PC-3 (cell line): ENCODE measurements around the gene RHOG. TPM values are rescaled to one million over a fixed set of nuclear protein-coding genes. Genes with fewer than 3 reads are reported as not detected.

ENCODE experiments used
- ATAC-seq: fragments of 200-7000 bp; cut with Tn5 transposase; 2 replicates; pipeline ENCODE4 v1.9.1; 2020; ENCODE audit warnings: mild to moderate bottlenecking, moderate library complexity
- BruUV-seq: library from RNA; stranded (reverse); fragments of 400-500 nt; replicated peaks from 2 replicates; lab custom pipeline; 2021; lab: Mats Ljungman, UMichigan
- CTCF ChIA-PET: fragments of 300-600 bp; sonication (Branson Sonifier 250); formaldehyde crosslinking; loops from one replicate; lab custom pipeline; 2022; ENCODE audit warnings: antibody characterized with exemption; lab: Charles Lee
- POLR2A ChIA-PET: fragments of 300-600 bp; sonication (Branson Sonifier 250); formaldehyde crosslinking; loops from one replicate; lab custom pipeline; 2022; ENCODE audit warnings: antibody characterized with exemption; ENCODE audit not compliant: unreplicated experiment; lab: Charles Lee
- DNase-seq: peaks from one replicate; pipeline ENCODE4 v3.0.0-alpha.2; 2015
- H2AFZ ChIP-seq: fragments of 300-600 bp; sonication (generic); 2 replicates; pipeline ENCODE4 v1.6.0; 2016; ENCODE audit warnings: antibody characterized with exemption, low read length
- H3F3A ChIP-seq: fragments of 300-600 bp; sonication (generic); one replicate; pipeline ENCODE4 v1.6.0; 2017; ENCODE audit warnings: antibody characterized with exemption, low read length, control low read depth, mild to moderate bottlenecking; ENCODE audit not compliant: unreplicated experiment
- H3K27ac ChIP-seq: fragments of 300-600 bp; sonication (generic); 2 replicates; pipeline ENCODE4 v1.5.1; 2016; ENCODE audit warnings: mild to moderate bottlenecking, low read length
- H3K27me3 ChIP-seq: fragments of 300-600 bp; sonication (generic); 2 replicates; pipeline ENCODE4 v1.6.1; 2016; ENCODE audit warnings: low read length, mixed read lengths
- H3K36me3 ChIP-seq: fragments of 300-600 bp; sonication (generic); 2 replicates; pipeline ENCODE4 v1.6.1; 2016; ENCODE audit warnings: low read depth, mixed run types, low read length, mixed read lengths
- H3K4me1 ChIP-seq: fragments of 300-600 bp; sonication (generic); 2 replicates; pipeline ENCODE4 v1.5.1; 2016; ENCODE audit warnings: low read length; ENCODE audit not compliant: insufficient read depth
- H3K4me2 ChIP-seq: fragments of 300-600 bp; sonication (generic); 2 replicates; pipeline ENCODE4 v1.6.0; 2016; ENCODE audit warnings: low read length
- H3K4me3 ChIP-seq: fragments of 300-600 bp; sonication (generic); 2 replicates; pipeline ENCODE4 v1.5.1; 2016; ENCODE audit warnings: mild to moderate bottlenecking, low read length, mixed read lengths
- H3K79me2 ChIP-seq: fragments of 300-600 bp; sonication (generic); 2 replicates; pipeline ENCODE4 v1.6.1; 2017; ENCODE audit warnings: low read length, mixed read lengths
- H3K9ac ChIP-seq: fragments of 300-600 bp; sonication (generic); 2 replicates; pipeline ENCODE4 v1.6.0; 2016; ENCODE audit warnings: mild to moderate bottlenecking, low read length
- H3K9me2 ChIP-seq: fragments of 300-600 bp; sonication (generic); replicated peaks from 2 replicates; pipeline ENCODE4 v1.6.1; 2016; ENCODE audit warnings: mixed run types, low read length, mixed read lengths
- H3K9me3 ChIP-seq: fragments of 300-600 bp; sonication (generic); 2 replicates; pipeline ENCODE4 v1.6.1; 2016; ENCODE audit warnings: low read length, mixed read lengths
- H4K20me1 ChIP-seq: fragments of 300-600 bp; sonication (generic); 2 replicates; pipeline ENCODE4 v1.6.1; 2016; ENCODE audit warnings: low read length, mixed read lengths
- EZH2 ChIP-seq: fragments of 300-600 bp; sonication (generic); IDR thresholded peaks from one replicate; pipeline ENCODE4 v1.6.1; 2017; ENCODE audit warnings: antibody characterized with exemption, mild to moderate bottlenecking, low read length; ENCODE audit not compliant: unreplicated experiment
- EZH2phosphoT487 ChIP-seq: fragments of 300-600 bp; sonication (generic); IDR thresholded peaks from 2 replicates; pipeline ENCODE4 v1.6.1; 2018; ENCODE audit warnings: mild to moderate bottlenecking, antibody characterized with exemption, low read length, borderline replicate concordance
- intact Hi-C: fragments of 100-400 bp; cut with micrococcal nuclease; formaldehyde crosslinking; loops from 2 replicates; pipeline ENCODE4 v1.9.0; 2023
- total RNA-seq: library from RNA; depleted of rRNA; stranded (reverse); fragments of >200 nt; gene quantifications from 2 replicates; pipeline ENCODE4 v1.2.3, GENCODE V29; 2014
- TF ChIP-seq, protein P1 (sequence below): fragments of 300-600 bp; sonication (generic); conservative IDR thresholded peaks from 2 replicates; pipeline ENCODE4 v1.5.1; 2017; ENCODE audit warnings: antibody characterized with exemption, low read depth, mild to moderate bottlenecking, low read length

Gene RHOG
- total RNA-seq, 1 experiment from 2014 or later = 31.2 TPM

DNA sequence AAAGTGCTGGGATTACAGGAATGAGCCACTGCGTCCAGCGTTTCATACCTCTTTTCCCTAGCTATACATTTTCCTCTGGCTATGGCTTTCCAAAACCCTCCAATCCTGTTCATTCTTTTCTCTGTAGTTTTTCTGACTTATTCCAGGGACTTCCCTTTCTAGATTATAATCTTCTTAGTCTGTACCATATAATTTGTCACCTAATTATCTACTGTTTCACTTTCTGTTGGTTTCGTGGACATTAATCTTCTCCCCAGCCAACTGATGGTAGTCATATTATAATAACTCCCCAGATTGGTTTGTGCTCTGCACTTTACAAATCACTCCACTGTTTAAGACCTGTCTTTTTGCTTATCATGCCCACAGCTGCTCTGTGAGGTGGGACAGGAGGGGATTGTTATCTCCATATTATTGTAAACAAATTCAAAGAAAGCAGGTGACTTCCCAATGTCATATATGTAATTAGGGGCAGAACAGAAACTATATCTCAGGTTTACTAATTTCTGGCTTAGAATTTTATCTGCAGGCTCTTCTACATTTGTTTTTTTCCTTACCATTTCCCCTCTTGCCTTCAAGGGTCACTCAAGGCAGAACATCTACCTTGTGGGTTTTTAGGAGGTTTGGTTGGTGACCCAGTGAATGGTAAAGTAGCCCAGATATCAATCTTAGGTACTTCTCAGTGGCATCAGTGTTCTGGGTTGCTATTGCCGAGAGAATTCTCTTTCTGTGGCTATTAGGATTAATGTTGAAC is 38.6 kb upstream of the RHOG start:
- ChIA-PET POLR2A (no interaction called here), CTCF (no interaction called here)
- no peak overlapping the region for H3K4me2 ChIP-seq
- H3K79me2 ChIP-seq = peaks cover 57% of the 10 kb centered on the region
- H4K20me1 ChIP-seq = no peaks in the 10 kb centered on the region
- no peaks in the 10 kb centered on the region for H3K27me3 ChIP-seq
- H3K4me3 ChIP-seq = no peak overlapping the region
- H3K27ac ChIP-seq = 0 out of 2 replicates have a peak overlapping the region, but pooled peaks have one; percentile 5
- H3K4me1 ChIP-seq = peaks cover 31% of the 10 kb centered on the region
- no peak overlapping the region for H3K9ac ChIP-seq
- H3F3A ChIP-seq = no peaks in the 10 kb centered on the region
- no peak overlapping the region for H2AFZ ChIP-seq
- no peak for ATAC-seq
- no peaks in the 10 kb centered on the region for H3K9me3 ChIP-seq
- no TSS peak for BruUV-seq
- H3K36me3 ChIP-seq = no peaks in the 10 kb centered on the region
- H3K9me2 ChIP-seq = no peaks in the 10 kb centered on the region
- TF ChIP-seq EZH2 = no peak
- TF ChIP-seq, protein P1, sequence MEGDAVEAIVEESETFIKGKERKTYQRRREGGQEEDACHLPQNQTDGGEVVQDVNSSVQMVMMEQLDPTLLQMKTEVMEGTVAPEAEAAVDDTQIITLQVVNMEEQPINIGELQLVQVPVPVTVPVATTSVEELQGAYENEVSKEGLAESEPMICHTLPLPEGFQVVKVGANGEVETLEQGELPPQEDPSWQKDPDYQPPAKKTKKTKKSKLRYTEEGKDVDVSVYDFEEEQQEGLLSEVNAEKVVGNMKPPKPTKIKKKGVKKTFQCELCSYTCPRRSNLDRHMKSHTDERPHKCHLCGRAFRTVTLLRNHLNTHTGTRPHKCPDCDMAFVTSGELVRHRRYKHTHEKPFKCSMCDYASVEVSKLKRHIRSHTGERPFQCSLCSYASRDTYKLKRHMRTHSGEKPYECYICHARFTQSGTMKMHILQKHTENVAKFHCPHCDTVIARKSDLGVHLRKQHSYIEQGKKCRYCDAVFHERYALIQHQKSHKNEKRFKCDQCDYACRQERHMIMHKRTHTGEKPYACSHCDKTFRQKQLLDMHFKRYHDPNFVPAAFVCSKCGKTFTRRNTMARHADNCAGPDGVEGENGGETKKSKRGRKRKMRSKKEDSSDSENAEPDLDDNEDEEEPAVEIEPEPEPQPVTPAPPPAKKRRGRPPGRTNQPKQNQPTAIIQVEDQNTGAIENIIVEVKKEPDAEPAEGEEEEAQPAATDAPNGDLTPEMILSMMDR = no peak
- no peak for DNase-seq
- intact Hi-C loops = no loop called here

DNA sequence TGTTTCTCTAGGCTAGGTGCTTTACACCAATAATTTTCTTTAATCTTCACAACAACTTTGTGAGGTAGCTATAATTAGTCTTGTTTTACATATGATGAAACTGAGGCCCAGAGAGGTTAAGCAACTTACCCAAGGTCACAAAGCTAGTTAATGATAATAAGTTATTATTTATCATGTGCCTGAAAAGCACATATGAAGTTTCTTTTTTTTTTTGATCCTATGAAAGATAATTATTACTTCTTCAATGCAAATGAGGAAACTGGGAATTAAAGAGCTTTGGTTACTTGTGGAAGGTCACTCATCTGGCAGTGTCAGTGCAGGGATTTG is 37.5 kb upstream of the RHOG start:
- Histone ChIP-seq H3K36me3 (no peaks in the 10 kb centered on the region), H2AFZ (no peak overlapping the region), H4K20me1 (no peaks in the 10 kb centered on the region), H3K4me1 (peaks cover 31% of the 10 kb centered on the region), H3K9ac (no peak overlapping the region), H3K79me2 (peaks cover 52% of the 10 kb centered on the region), H3K4me2 (peak overlapping the region; percentile 43), H3K4me3 (no peak overlapping the region; the same call in 1 of the 2 replicates), H3K9me2 (no peaks in the 10 kb centered on the region), H3F3A (no peaks in the 10 kb centered on the region), H3K9me3 (no peaks in the 10 kb centered on the region), H3K27ac (peak overlapping the region; percentile 74), H3K27me3 (no peaks in the 10 kb centered on the region)
- ChIA-PET POLR2A (no interaction called here), CTCF (interaction anchor here (0.6 kb wide), 1 partner anchor 24 kb away, joined by 3 read pairs; no protein-coding TSS in a partner anchor)
- BruUV-seq = no TSS peak
- DNase-seq (no peak), ATAC-seq (no peak)
- intact Hi-C loops = no loop called here
- TF ChIP-seq EZH2 (no peak), EZH2phosphoT487 (no peak)
- TF ChIP-seq, protein P1 = no peak
